Stimulated activated CD4-positive, alpha-beta T cell treated with anti-CD3 and anti-CD28 coated beads, Interleukin-1b, Interleukin-23, amount 100 ng/mL, for 4 hours (primary cell): ENCODE measurements around the gene DCLK2.

ENCODE experiments used
- DNase-seq, 2 donors: peaks; one replicate each; pipeline ENCODE4 v3.0.0-alpha.2; 2020; ENCODE audit warnings: low read depth in 2 of 2

DCLK2 gene

GRCh38 chr4:150069353-150069752 is 8.9 kb upstream of the DCLK2 start:
- DNase-seq, result no peak

- no peak for DNase-seq
Observed at GRCh38 chr4:150070464-150071170, 7.6 kb upstream of the DCLK2 start.

GRCh38 chr4:150072471-150072870 is 5.8 kb upstream of the DCLK2 start:
- DNase-seq, result no peak

- DNase-seq, result no peak
Observed at GRCh38 chr4:150072906-150073714, 5.1 kb upstream of the DCLK2 start.

- no peak for DNase-seq
Observed at GRCh38 chr4:150074064-150074463, 4.2 kb upstream of the DCLK2 start.

- DNase-seq, result peak in 1 of 2 donors; percentile 1
Observed at GRCh38 chr4:150078579-150079080, 385 bp downstream of the DCLK2 start.

- DNase-seq, result peak in 1 of 2 donors; percentile 2
Observed at GRCh38 chr4:150079081-150079581, 886 bp downstream of the DCLK2 start.

GRCh38 chr4:150080337-150080736 is 2.1 kb downstream of the DCLK2 start:
- no peak for DNase-seq

- DNase-seq, result no peak
Observed at GRCh38 chr4:150080875-150081274, 2.6 kb downstream of the DCLK2 start.

GRCh38 chr4:150082241-150082640 is 4.0 kb downstream of the DCLK2 start:
- DNase-seq, result no peak

GRCh38 chr4:150087006-150087405 is 8.8 kb downstream of the DCLK2 start:
- no peak for DNase-seq

GRCh38 chr4:150089732-150090131 is 11.5 kb downstream of the DCLK2 start:
- no peak for DNase-seq

- DNase-seq, result no peak
Observed at GRCh38 chr4:150090836-150091235, 12.6 kb downstream of the DCLK2 start.

- DNase-seq, result no peak
Observed at GRCh38 chr4:150094676-150095075, 16.4 kb downstream of the DCLK2 start.

- DNase-seq, result no peak
Observed at GRCh38 chr4:150096625-150097024, 18.4 kb downstream of the DCLK2 start.

- no peak for DNase-seq
Observed at GRCh38 chr4:150098214-150098613, 20.0 kb downstream of the DCLK2 start.

- DNase-seq, result no peak
Observed at GRCh38 chr4:150104404-150105027, 26.3 kb downstream of the DCLK2 start.

- no peak for DNase-seq
Observed at GRCh38 chr4:150106886-150107285, 28.6 kb downstream of the DCLK2 start.

GRCh38 chr4:150108691-150109090 is 30.4 kb downstream of the DCLK2 start:
- no peak for DNase-seq

GRCh38 chr4:150114641-150115040 is 36.4 kb downstream of the DCLK2 start:
- no peak for DNase-seq

GRCh38 chr4:150115851-150116250 is 37.6 kb downstream of the DCLK2 start:
- no peak for DNase-seq

- no peak for DNase-seq
Observed at GRCh38 chr4:150116506-150116905, 38.3 kb downstream of the DCLK2 start.
